Right cardiac atrium (tissue), 5 donors: Measurements from ENCODE around the gene YY1AP1. TPM values are rescaled to one million over a fixed set of nuclear protein-coding genes. Genes with fewer than 3 reads are reported as not detected.
"Not testable (repeated sequence)": the region's sequence is repeated elsewhere in the genome, so short reads cannot be mapped to it uniquely, and the experiment has no call there.

ENCODE experiments used
- ATAC-seq, 2 donors: fragments of 200-7000 bp; cut with Tn5 transposase; one replicate each; pipeline versions ENCODE4 v1.8.0 to v1.9.1; 2020; ENCODE audit warnings: moderate library complexity in 2 of 2, mild to moderate bottlenecking in 1 of 2
- DNase-seq, 3 donors: peaks; one replicate each; pipeline ENCODE4 v3.0.0-alpha.2; 2020
- H3K27ac ChIP-seq: one replicate; pipeline ENCODE4 v1.5.1; 2013; ENCODE audit warnings: mild to moderate bottlenecking, low read length, control low read depth, moderate library complexity
- H3K27me3 ChIP-seq: one replicate; pipeline ENCODE4 v1.6.1; 2013; ENCODE audit not compliant: control insufficient read depth, insufficient read depth
- H3K4me1 ChIP-seq: one replicate; pipeline ENCODE4 v1.6.1; 2013; ENCODE audit warnings: low read length; ENCODE audit not compliant: control insufficient read depth, insufficient read depth
- H3K4me3 ChIP-seq: one replicate; pipeline ENCODE4 v1.5.1; 2013; ENCODE audit warnings: low read length, control low read depth
- H3K9me3 ChIP-seq: one replicate; pipeline ENCODE4 v1.6.1; 2013; ENCODE audit warnings: low read length; ENCODE audit not compliant: control insufficient read depth
- WGBS: extraction: QIAGEN DNeasy Blood & Tissue Kit; methylation state at CpG from one replicate; pipeline ENCODE4 v1.1.7; 2013; 5-methylcytosine and 5-hydroxymethylcytosine counted together
- intact Hi-C, 4 donors: fragments of 100-400 bp; cut with DNase I; formaldehyde crosslinking; loops; one replicate each; pipeline versions ENCODE4 v1.11.0 to v1.14.0; 2022 to 2023
- polyA plus RNA-seq: library from polyadenylated mRNA; stranded (reverse); fragments of 200-250 nt; gene quantifications from one replicate; pipeline ENCODE4 v1.2.3, GENCODE V29; 2013
- total RNA-seq, 4 donors: library from RNA; stranded (reverse); fragmentation: NEBNext Ultra II Directional; extraction: Animal tissue kit (Norgen Biotek cat#: 25700); gene quantifications; one replicate each; pipeline ENCODE4 v1.2.1, GENCODE V29; 2021
- donor health status: healthy with polysubstance abuse.
- donor health status: DM: no; HTN: yes; CAD: no.
- donor health status: DM: no; HTN: no; CAD: no.
- donor health status: DM: no; HTN: yes; CAD: no; lungs with severe emphysema.
- donor health status: DM: yes; HTN: yes; CAD: no.

YY1AP1 gene
- total and polyA plus RNA-seq, 5 donors, result 31.9 to 96.9 (median 67.2) TPM

- WGBS, result 59% methylated on average over 4 of the region's 4 CpGs
- ATAC-seq (no peak), DNase-seq (no peak)
- H3K4me3 ChIP-seq, result no peak overlapping the region
- no peak overlapping the region for H3K27ac ChIP-seq
- H3K9me3 ChIP-seq, result peaks cover 3% of the 10 kb centered on the region
- H3K27me3 ChIP-seq, result no peaks in the 10 kb centered on the region
- H3K4me1 ChIP-seq, result no peaks in the 10 kb centered on the region
- intact Hi-C loops, result no loop called here
Observed at GRCh38 chr1:155645034-155645598, 43.5 kb downstream of the YY1AP1 start.

- H3K4me1 ChIP-seq, result no peaks in the 10 kb centered on the region
- intact Hi-C loops, result no loop called here
- no peak overlapping the region for H3K4me3 ChIP-seq
- no peak for DNase-seq
- no peaks in the 10 kb centered on the region for H3K27me3 ChIP-seq
- H3K9me3 ChIP-seq, result peaks cover 3% of the 10 kb centered on the region
- WGBS, result 85% methylated on average over 3 of the region's 3 CpGs
- no peak overlapping the region for H3K27ac ChIP-seq
- ATAC-seq, result no peak
Observed at GRCh38 chr1:155643230-155643629, 45.3 kb downstream of the YY1AP1 start.

GRCh38 chr1:155642559-155643180 is 45.9 kb downstream of the YY1AP1 start:
- H3K27me3 ChIP-seq, intact Hi-C loops, DNase-seq, H3K4me3 ChIP-seq, H3K9me3 ChIP-seq, ATAC-seq, H3K4me1 ChIP-seq, H3K27ac ChIP-seq: not testable (repeated sequence)
- 83% methylated on average over 11 of the region's 11 CpGs for WGBS

- intact Hi-C loops, result no loop called here
- H3K27ac ChIP-seq, result no peak overlapping the region
- no peaks in the 10 kb centered on the region for H3K27me3 ChIP-seq
- no peaks in the 10 kb centered on the region for H3K4me1 ChIP-seq
- ATAC-seq (no peak), DNase-seq (no peak)
- H3K4me3 ChIP-seq, result no peak overlapping the region
- peaks cover 3% of the 10 kb centered on the region for H3K9me3 ChIP-seq
Observed at GRCh38 chr1:155640367-155640766, 48.2 kb downstream of the YY1AP1 start.

- no peak for ATAC-seq
- H3K27me3 ChIP-seq, result no peaks in the 10 kb centered on the region
- peak overlapping the region; percentile 12 for H3K27ac ChIP-seq
- H3K9me3 ChIP-seq, result no peaks in the 10 kb centered on the region
- DNase-seq, result no peak
- H3K4me3 ChIP-seq, result peak overlapping the region; percentile 33
- H3K4me1 ChIP-seq, result no peaks in the 10 kb centered on the region
- 85% methylated on average over 11 of the region's 11 CpGs for WGBS
- intact Hi-C loops, result no loop called here
Observed at GRCh38 chr1:155636397-155637153, 52.0 kb downstream of the YY1AP1 start.

GRCh38 chr1:155626428-155626827 is 62.1 kb downstream of the YY1AP1 start:
- H3K27me3 ChIP-seq, ATAC-seq, H3K4me3 ChIP-seq, H3K9me3 ChIP-seq, intact Hi-C loops, DNase-seq, H3K4me1 ChIP-seq, H3K27ac ChIP-seq: not testable (repeated sequence)
- WGBS, result 90% methylated on average over 4 of the region's 7 CpGs

GRCh38 chr1:155623357-155623756 is 65.2 kb downstream of the YY1AP1 start:
- no peak for DNase-seq
- H3K4me1 ChIP-seq, result no peaks in the 10 kb centered on the region
- ATAC-seq, result no peak
- WGBS, result 74% methylated on average over 1 of the region's 1 CpG
- no peaks in the 10 kb centered on the region for H3K9me3 ChIP-seq
- no peaks in the 10 kb centered on the region for H3K27me3 ChIP-seq
- H3K27ac ChIP-seq, result no peak overlapping the region
- intact Hi-C loops, result no loop called here
- H3K4me3 ChIP-seq, result no peak overlapping the region

- Histone ChIP-seq H3K4me3 (no peak overlapping the region), H3K4me1 (no peaks in the 10 kb centered on the region), H3K27me3 (no peaks in the 10 kb centered on the region), H3K27ac (no peak overlapping the region), H3K9me3 (no peaks in the 10 kb centered on the region)
- no peak for ATAC-seq
- no peak for DNase-seq
- intact Hi-C loops, result no loop called here
- 60% methylated on average over 2 of the region's 2 CpGs for WGBS
Observed at GRCh38 chr1:155622191-155622590, 66.4 kb downstream of the YY1AP1 start.

GRCh38 chr1:155613226-155613625 is 75.3 kb downstream of the YY1AP1 start:
- H3K27me3 ChIP-seq, H3K27ac ChIP-seq, H3K9me3 ChIP-seq, intact Hi-C loops, H3K4me3 ChIP-seq, ATAC-seq, DNase-seq, H3K4me1 ChIP-seq: not testable (repeated sequence)
- WGBS, result no CpG with 5 or more reads among the region's 2 CpGs

- WGBS, result 0% methylated on average over 4 of the region's 33 CpGs
- H3K4me3 ChIP-seq, H3K9me3 ChIP-seq, H3K27ac ChIP-seq, intact Hi-C loops, H3K27me3 ChIP-seq, H3K4me1 ChIP-seq, DNase-seq: not testable (repeated sequence)
- ATAC-seq, result peak; percentile 55 to 63
Observed at GRCh38 chr1:155610257-155610647, 78.3 kb downstream of the YY1AP1 start.

GRCh38 chr1:155609515-155610256 is 78.9 kb downstream of the YY1AP1 start, which contains the start of gene MSTO1:
TSS of gene MSTO1 (plus strand) at chr1:155610218. CDS start at chr1:155610249, 31 bp downstream.
- H3K4me1 ChIP-seq, result no peaks in the 10 kb centered on the region
- 8% methylated on average over 46 of the region's 47 CpGs for WGBS
- intact Hi-C loops, result no loop called here
- H3K4me3 ChIP-seq, result peak within 1 kb of the TSS; percentile 86
- peak; percentile 98 to 99 (median 98) for DNase-seq
- no peaks in the 10 kb centered on the region for H3K27me3 ChIP-seq
- peak within 1 kb of the TSS; percentile 62 for H3K27ac ChIP-seq
- peak; percentile 99 for ATAC-seq
- H3K9me3 ChIP-seq, result no peaks in the 10 kb centered on the region
